ENCODE data around the gene GLB1L3.

The GLB1L3 gene

GRCh38 chr11:134334796-134335571 is 58.8 kb downstream of the GLB1L3 start:
- peaks cover 69% of the 10 kb centered on the region for H3K27me3 Mint-ChIP-seq (ENCODE audit: low read depth, poor library complexity)
- H3K36me3 Mint-ChIP-seq (ENCODE audit: low read depth) = no peaks in the 10 kb centered on the region
- peaks cover 27% of the 10 kb centered on the region for H3K4me1 Mint-ChIP-seq
- peaks cover 3% of the 10 kb centered on the region for H3K9me3 Mint-ChIP-seq
- H3K27ac Mint-ChIP-seq = no peak overlapping the region
- no peak for TF ChIP-seq CTCF (IDR thresholded peaks at IDR 0.05)
- H3K4me3 Mint-ChIP-seq = no peak overlapping the region
- no peak for DNase-seq

GRCh38 chr11:134337051-134337450 is 60.9 kb downstream of the GLB1L3 start:
- H3K27ac Mint-ChIP-seq = no peak overlapping the region
- TF ChIP-seq CTCF (IDR thresholded peaks at IDR 0.05) = no peak
- H3K4me3 Mint-ChIP-seq = no peak overlapping the region
- H3K9me3 Mint-ChIP-seq = no peaks in the 10 kb centered on the region
- peaks cover 21% of the 10 kb centered on the region for H3K4me1 Mint-ChIP-seq
- H3K36me3 Mint-ChIP-seq (ENCODE audit: low read depth) = no peaks in the 10 kb centered on the region
- peaks cover 53% of the 10 kb centered on the region for H3K27me3 Mint-ChIP-seq (ENCODE audit: low read depth, poor library complexity)
- DNase-seq = no peak

- TF ChIP-seq CTCF (IDR thresholded peaks at IDR 0.05) = no peak
- Mint-ChIP-seq H3K27ac (no peak overlapping the region), H3K27me3 (ENCODE audit: low read depth, poor library complexity) (peaks cover 46% of the 10 kb centered on the region), H3K4me3 (no peak overlapping the region), H3K4me1 (peaks cover 14% of the 10 kb centered on the region), H3K36me3 (ENCODE audit: low read depth) (no peaks in the 10 kb centered on the region), H3K9me3 (no peaks in the 10 kb centered on the region)
- no peak for DNase-seq
Measured at GRCh38 chr11:134338068-134338467, 61.9 kb downstream of the GLB1L3 start.

- Mint-ChIP-seq H3K9me3 (no peaks in the 10 kb centered on the region), H3K27ac (no peak overlapping the region), H3K4me1 (peaks cover 8% of the 10 kb centered on the region), H3K36me3 (ENCODE audit: low read depth) (no peaks in the 10 kb centered on the region), H3K27me3 (ENCODE audit: low read depth, poor library complexity) (peaks cover 43% of the 10 kb centered on the region), H3K4me3 (no peak overlapping the region)
- TF ChIP-seq CTCF (IDR thresholded peaks at IDR 0.05) = no peak
- DNase-seq = no peak
Measured at GRCh38 chr11:134338654-134339053, 62.5 kb downstream of the GLB1L3 start.

- no peaks in the 10 kb centered on the region for H3K36me3 Mint-ChIP-seq (ENCODE audit: low read depth)
- no peak for DNase-seq
- peaks cover 34% of the 10 kb centered on the region for H3K27me3 Mint-ChIP-seq (ENCODE audit: low read depth, poor library complexity)
- no peak overlapping the region for H3K4me3 Mint-ChIP-seq
- peaks cover under 1% of the 10 kb centered on the region for H3K4me1 Mint-ChIP-seq
- no peak for TF ChIP-seq CTCF (IDR thresholded peaks at IDR 0.05)
- no peaks in the 10 kb centered on the region for H3K9me3 Mint-ChIP-seq
- H3K27ac Mint-ChIP-seq = no peak overlapping the region
Measured at GRCh38 chr11:134339756-134340155, 63.6 kb downstream of the GLB1L3 start.

GRCh38 chr11:134340354-134340964 is 64.3 kb downstream of the GLB1L3 start:
- no peak for DNase-seq
- Mint-ChIP-seq H3K27ac (no peak overlapping the region), H3K36me3 (ENCODE audit: low read depth) (no peaks in the 10 kb centered on the region), H3K4me3 (no peak overlapping the region), H3K9me3 (no peaks in the 10 kb centered on the region), H3K4me1 (no peaks in the 10 kb centered on the region), H3K27me3 (ENCODE audit: low read depth, poor library complexity) (peaks cover 27% of the 10 kb centered on the region)
- TF ChIP-seq CTCF (IDR thresholded peaks at IDR 0.05) = no peak
